Lower leg skin (tissue), 4 donors: Measurements from ENCODE around the gene OLFML3. TPM values are rescaled to one million over a fixed set of nuclear protein-coding genes. Genes with fewer than 3 reads are reported as not detected.

Experiments
- DNase-seq, 2 donors: peaks; one replicate each; pipeline ENCODE4 v3.0.0-alpha.2; 2019; ENCODE audit warnings: low spot score in 2 of 2
- H3K4me3 ChIP-seq: fragments of 200-600 bp; sonication (generic); 2 replicates; pipeline ENCODE4 v1.5.1; 2017; ENCODE audit warnings: mild to moderate bottlenecking, low read depth; ENCODE audit not compliant: poor library complexity, severe bottlenecking
- CTCF ChIP-seq, 3 donors: fragments of 450-650 bp; IDR thresholded peaks; one replicate each; pipeline ENCODE4 v1.5.1; 2016; ENCODE audit warnings: antibody characterized with exemption in 3 of 3, mild to moderate bottlenecking in 3 of 3, moderate library complexity in 2 of 3
- POLR2A ChIP-seq, 2 donors: fragments of 450-650 bp; IDR thresholded peaks; one replicate each; pipeline ENCODE4 v1.6.1; 2016 to 2017; ENCODE audit warnings: antibody characterized with exemption in 2 of 2, mild to moderate bottlenecking in 1 of 2, moderate library complexity in 1 of 2
- WGBS, 2 donors: methylation state at CpG; one replicate each; pipeline ENCODE4 v1.1.5; 2018; 5-methylcytosine and 5-hydroxymethylcytosine counted together
- intact Hi-C: fragments of 100-400 bp; cut with DNase I; formaldehyde crosslinking; loops from one replicate; pipeline ENCODE4 v1.15.0; 2023; ENCODE audit warnings: low total_unique reads
- total RNA-seq, 4 donors: library from RNA; depleted of rRNA; stranded (reverse); fragments of >200 nt; gene quantifications; one replicate each; pipeline ENCODE4 v1.1.0, GENCODE V29; 2016

The OLFML3 gene
- total RNA-seq, 4 donors from 2014 or later = 3.7 to 57.9 (median 15.9) TPM

GRCh38 chr1:113972954-113973353, 6.3 kb upstream of the OLFML3 start:
- DNase-seq = no peak
- intact Hi-C loops = no loop called here
- 85 to 88% methylated on average over 9 of the region's 9 CpGs for WGBS, 2 donors

GRCh38 chr1:113975211-113975895, 3.9 kb upstream of the OLFML3 start:
- WGBS, 2 donors = 58 to 68% methylated on average over 4 of the region's 4 CpGs
- TF ChIP-seq POLR2A (IDR thresholded peaks at IDR 0.05) (no peak), CTCF (IDR thresholded peaks at IDR 0.05) (no peak)
- intact Hi-C loops = no loop called here
- H3K4me3 ChIP-seq = no peak overlapping the region
- no peak for DNase-seq

More at GRCh38 chr1:113972954-113973353, 6.3 kb upstream of the OLFML3 start:
- TF ChIP-seq POLR2A (IDR thresholded peaks at IDR 0.05) = no peak
- no peak for TF ChIP-seq CTCF (IDR thresholded peaks at IDR 0.05)
- H3K4me3 ChIP-seq = no peak overlapping the region

GRCh38 chr1:113976609-113977278, 2.5 kb upstream of the OLFML3 start:
- 49 to 58% methylated on average over 4 of the region's 4 CpGs for WGBS, 2 donors
- DNase-seq = no peak
- no peak for TF ChIP-seq POLR2A (IDR thresholded peaks at IDR 0.05)
- TF ChIP-seq CTCF (IDR thresholded peaks at IDR 0.05) = no peak
- H3K4me3 ChIP-seq = no peak overlapping the region
- intact Hi-C loops = no loop called here

GRCh38 chr1:113977906-113978305, 1.4 kb upstream of the OLFML3 start:
- intact Hi-C loops = no loop called here
- 64 to 80% methylated on average over 3 of the region's 3 CpGs for WGBS, 2 donors
- no peak for TF ChIP-seq CTCF (IDR thresholded peaks at IDR 0.05)
- no peak for TF ChIP-seq POLR2A (IDR thresholded peaks at IDR 0.05)
- H3K4me3 ChIP-seq = no peak overlapping the region
- no peak for DNase-seq

GRCh38 chr1:113980110-113980509, 836 bp downstream of the OLFML3 start:
- no peak for TF ChIP-seq POLR2A (IDR thresholded peaks at IDR 0.05)
- no peak for TF ChIP-seq CTCF (IDR thresholded peaks at IDR 0.05)
- intact Hi-C loops = no loop called here
- 34 to 51% methylated on average over 9 to 10 of the region's 10 CpGs for WGBS, 2 donors
- no peak overlapping the region for H3K4me3 ChIP-seq
- peak in 1 of 2 donors; percentile 92 for DNase-seq
